ENCODE measurements around the gene PDX1. TPM values are rescaled to one million over a fixed set of nuclear protein-coding genes. Genes with fewer than 3 reads are reported as not detected.

Gene PDX1
- total RNA-seq, 1 donor from 2014 or later, result not detected

GRCh38 chr13:27929868-27930267 lies 10.1 kb downstream of the PDX1 start:
- FAIRE-seq (no peak), DNase-seq (ENCODE audit: low read depth) (no peak)
- no peak overlapping the region for H3K4me3 ChIP-seq (ENCODE audit: low read depth, low read length)
- TF ChIP-seq CTCF (IDR thresholded peaks at IDR 0.05; ENCODE audit: insufficient read depth, low read length, severe bottlenecking), result no peak
- peaks cover 37% of the 10 kb centered on the region for H3K27me3 ChIP-seq (ENCODE audit: control insufficient read depth, insufficient read depth, low read length)
- H3K36me3 ChIP-seq (ENCODE audit: control insufficient read depth, insufficient read depth, low read length), result no peaks in the 10 kb centered on the region

GRCh38 chr13:27933118-27933517 lies 13.3 kb downstream of the PDX1 start:
- DNase-seq (ENCODE audit: low read depth) (no peak), FAIRE-seq (no peak)
- peaks cover 16% of the 10 kb centered on the region for H3K27me3 ChIP-seq (ENCODE audit: control insufficient read depth, insufficient read depth, low read length)
- H3K36me3 ChIP-seq (ENCODE audit: control insufficient read depth, insufficient read depth, low read length), result no peaks in the 10 kb centered on the region
- no peak for TF ChIP-seq CTCF (IDR thresholded peaks at IDR 0.05; ENCODE audit: insufficient read depth, low read length, severe bottlenecking)
- H3K4me3 ChIP-seq (ENCODE audit: low read depth, low read length), result no peak overlapping the region

GRCh38 chr13:27933580-27934328 lies 14.0 kb downstream of the PDX1 start:
- FAIRE-seq (no peak), DNase-seq (ENCODE audit: low read depth) (no peak)
- no peak overlapping the region for H3K4me3 ChIP-seq (ENCODE audit: low read depth, low read length)
- no peak for TF ChIP-seq CTCF (IDR thresholded peaks at IDR 0.05; ENCODE audit: insufficient read depth, low read length, severe bottlenecking)
- no peaks in the 10 kb centered on the region for H3K36me3 ChIP-seq (ENCODE audit: control insufficient read depth, insufficient read depth, low read length)
- peaks cover 9% of the 10 kb centered on the region for H3K27me3 ChIP-seq (ENCODE audit: control insufficient read depth, insufficient read depth, low read length)

GRCh38 chr13:27942972-27943371 lies 23.2 kb downstream of the PDX1 start:
- FAIRE-seq, result no peak
- Histone ChIP-seq H3K36me3 (ENCODE audit: control insufficient read depth, insufficient read depth, low read length) (no peaks in the 10 kb centered on the region), H3K4me3 (ENCODE audit: low read depth, low read length) (no peak overlapping the region), H3K27me3 (ENCODE audit: control insufficient read depth, insufficient read depth, low read length) (no peaks in the 10 kb centered on the region)
- no peak for TF ChIP-seq CTCF (IDR thresholded peaks at IDR 0.05; ENCODE audit: insufficient read depth, low read length, severe bottlenecking)
- DNase-seq (ENCODE audit: low read depth), result no peak

- FAIRE-seq (no peak), DNase-seq (ENCODE audit: low read depth) (no peak)
- Histone ChIP-seq H3K27me3 (ENCODE audit: control insufficient read depth, insufficient read depth, low read length) (peaks cover 19% of the 10 kb centered on the region), H3K4me3 (ENCODE audit: low read depth, low read length) (no peak overlapping the region), H3K36me3 (ENCODE audit: control insufficient read depth, insufficient read depth, low read length) (no peaks in the 10 kb centered on the region)
- TF ChIP-seq CTCF (IDR thresholded peaks at IDR 0.05; ENCODE audit: insufficient read depth, low read length, severe bottlenecking), result no peak
Measured at GRCh38 chr13:27952876-27953675, 33.3 kb downstream of the PDX1 start.

Data from bronchial epithelial cell (primary cell).